ENCODE measurements around the gene EIF3F. TPM values are rescaled to one million over a fixed set of nuclear protein-coding genes. Genes with fewer than 3 reads are reported as not detected.

Gene EIF3F
- total and polyA plus RNA-seq, 2 of the 8 experiments (the other 6 are each of a cell fraction or from before 2014, with no cell fraction given) = 222 to 388 TPM

DNA sequence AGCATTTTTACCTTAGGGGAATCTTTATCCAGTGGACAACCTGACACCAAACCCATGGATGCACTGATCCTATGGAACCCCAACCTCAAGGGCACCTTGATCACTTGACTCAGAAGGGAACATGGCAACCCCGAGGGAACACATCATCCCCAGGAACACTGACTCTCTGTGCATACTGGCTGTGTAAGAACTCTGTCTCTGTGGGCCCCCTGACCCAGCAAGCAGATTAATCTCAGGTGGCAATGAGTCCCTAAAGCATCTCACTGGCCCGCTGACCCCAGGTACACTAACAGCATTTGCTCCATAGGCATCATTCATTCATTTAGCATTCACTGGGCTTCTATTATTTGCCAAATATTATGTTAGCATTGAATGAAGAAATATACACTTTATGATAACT lies 16.9 kb downstream of the EIF3F start:
- Histone ChIP-seq H3K9me3 (ENCODE audit: insufficient read depth in 2 of 2, low read depth in 1 of 2, low read length in 1 of 2) (no peaks in the 10 kb centered on the region), H3K36me3 (ENCODE audit: control insufficient read depth in 2 of 4, insufficient read depth in 4 of 4, low read length in 3 of 4) (no peaks in the 10 kb centered on the region; a peak in 1 of 8 replicates), H4K91ac (replicated peaks; ENCODE audit: insufficient read length, low read length) (no peak overlapping the region), H4K8ac (ENCODE audit: extremely low read depth, insufficient read depth, low read length) (no peak overlapping the region; the same call in 1 of the 2 replicates), H2BK5ac (ENCODE audit: low read depth, low read length) (no peak overlapping the region), H2BK15ac (ENCODE audit: low read length) (no peak overlapping the region), H3K27me3 (replicated peaks in 1 of 4; ENCODE audit: control insufficient read depth in 3 of 4, extremely low read depth in 1 of 4, insufficient read depth in 3 of 4, low read length in 3 of 4) (no peaks in the 10 kb centered on the region), H4K5ac (ENCODE audit: insufficient read length, low read depth, low read length) (no peak overlapping the region), H3K23ac (ENCODE audit: insufficient read length) (no peak overlapping the region), H3K9ac (replicated peaks in 1 of 4; ENCODE audit: extremely low read depth in 1 of 4, low read depth in 3 of 4, low read length in 3 of 4) (no peak overlapping the region), H2AK5ac (ENCODE audit: low read depth, low read length) (no peak overlapping the region), H3K4me3 (ENCODE audit: extremely low read depth in 1 of 4, insufficient read depth in 2 of 4, low read depth in 3 of 4, low read length in 4 of 4) (no peak overlapping the region), H3K4ac (replicated peaks; ENCODE audit: insufficient read length, low read depth, low read length) (no peak overlapping the region), H3K4me1 (replicated peaks in 1 of 4; ENCODE audit: control insufficient read depth in 3 of 4, insufficient read depth in 4 of 4, low read length in 3 of 4) (no peaks in the 10 kb centered on the region), H2BK20ac (ENCODE audit: low read length) (no peak overlapping the region), H3K27ac (ENCODE audit: low read depth, low read length) (no peak overlapping the region), H3K14ac (ENCODE audit: insufficient read length) (no peak overlapping the region), H3K79me2 (ENCODE audit: control insufficient read depth in 1 of 2, insufficient read depth in 2 of 2, low read length in 2 of 2) (no peaks in the 10 kb centered on the region), H3K4me2 (ENCODE audit: insufficient read depth in 1 of 2, low read depth in 2 of 2, low read length in 2 of 2) (no peak overlapping the region), H4K20me1 (replicated peaks in 1 of 2; ENCODE audit: control insufficient read depth in 1 of 2, insufficient read depth in 2 of 2, low read length in 2 of 2) (no peaks in the 10 kb centered on the region), H3K56ac (replicated peaks; ENCODE audit: insufficient read length, low read depth, low read length) (no peak overlapping the region), H2BK120ac (replicated peaks; ENCODE audit: low read depth, low read length) (no peak overlapping the region), H3K79me1 (ENCODE audit: low read depth, low read length) (no peaks in the 10 kb centered on the region), H2AFZ (ENCODE audit: low read length) (no peak overlapping the region), H3K18ac (ENCODE audit: extremely low read depth, low read length) (no peak overlapping the region), H2BK12ac (ENCODE audit: low read depth, low read length) (no peak overlapping the region), H3K23me2 (ENCODE audit: low read depth, low read length) (no peaks in the 10 kb centered on the region)
- POLR2A ChIA-PET (ENCODE audit: partially characterized antibody) = interaction anchor here (1.5 to 2.7 kb wide), 5 partner anchors 10 to 90 kb away, joined by 5 to 14 read pairs (median 8); partner anchors contain the start of gene EIF3F
- CTCF ChIA-PET (ENCODE audit: partially characterized antibody) = interaction anchor here (0.6 to 15.7 kb wide), 4 partner anchors 8 to 91 kb away, joined by 3 to 769 read pairs (median 82); no protein-coding TSS in a partner anchor
- TF ChIP-seq CTBP2 (IDR thresholded peaks at IDR 0.05; ENCODE audit: borderline replicate concordance, insufficient read depth, insufficient read length, low read length) (no peak), EZH2 (IDR thresholded peaks at IDR 0.05; ENCODE audit: low read depth, low read length, severe bottlenecking) (no peak), GABPA (IDR thresholded peaks at IDR 0.05; ENCODE audit: borderline replicate concordance, insufficient read depth, low read length) (no peak), EP300 (IDR thresholded peaks at IDR 0.05; ENCODE audit: borderline replicate concordance in 1 of 2, low read depth in 2 of 2, low read length in 2 of 2) (no peak)
- TF ChIP-seq, protein P1, sequence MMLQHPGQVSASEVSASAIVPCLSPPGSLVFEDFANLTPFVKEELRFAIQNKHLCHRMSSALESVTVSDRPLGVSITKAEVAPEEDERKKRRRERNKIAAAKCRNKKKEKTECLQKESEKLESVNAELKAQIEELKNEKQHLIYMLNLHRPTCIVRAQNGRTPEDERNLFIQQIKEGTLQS (IDR thresholded peaks at IDR 0.05; ENCODE audit: insufficient read depth, low read depth, low read length) = no peak
- TF ChIP-seq, protein P2, sequence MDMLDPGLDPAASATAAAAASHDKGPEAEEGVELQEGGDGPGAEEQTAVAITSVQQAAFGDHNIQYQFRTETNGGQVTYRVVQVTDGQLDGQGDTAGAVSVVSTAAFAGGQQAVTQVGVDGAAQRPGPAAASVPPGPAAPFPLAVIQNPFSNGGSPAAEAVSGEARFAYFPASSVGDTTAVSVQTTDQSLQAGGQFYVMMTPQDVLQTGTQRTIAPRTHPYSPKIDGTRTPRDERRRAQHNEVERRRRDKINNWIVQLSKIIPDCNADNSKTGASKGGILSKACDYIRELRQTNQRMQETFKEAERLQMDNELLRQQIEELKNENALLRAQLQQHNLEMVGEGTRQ (IDR thresholded peaks at IDR 0.05; ENCODE audit: low read length) = no peak
- no peak for FAIRE-seq
- 90% methylated on average over 2 of the region's 2 CpGs; no CpG with 5 or more reads in 1 of the 2 experiments for WGBS, 2 experiments (ENCODE audit: extremely low coverage in 1 of 2, insufficient coverage in 1 of 2, insufficient read length in 1 of 2, insufficient replicate concordance in 2 of 2, low coverage in 1 of 2, low lambda C conversion rate in 2 of 2, missing lambda C conversion rate in 1 of 2)
- no peak for DNase-seq (ENCODE audit: low read depth in 1 of 2, low spot score in 2 of 2)

All from H1 (cell line).